GM12878 (cell line): Measurements from ENCODE around the gene GTPBP3. TPM values are rescaled to one million over a fixed set of nuclear protein-coding genes. Genes with fewer than 3 reads are reported as not detected.

Experiments used
- ATAC-seq: fragments of 200-7000 bp; cut with Tn5 transposase; 3 replicates; pipeline ENCODE4 v1.9.1; 2020; ENCODE audit warnings: mild to moderate bottlenecking, moderate library complexity
- BruUV-seq: library from RNA; stranded (reverse); fragments of 400-500 nt; replicated peaks from 2 replicates; lab custom pipeline; 2021; lab: Mats Ljungman, UMichigan
- CTCF ChIA-PET: fragments of 300-600 bp; sonication (Branson Sonifier 250); formaldehyde crosslinking; extraction: SDS; loops from one replicate; lab custom pipeline; 2021; ENCODE audit warnings: inconsistent platforms; lab: Yijun Ruan, JAX
- POLR2A ChIA-PET: fragments of 350-600 bp; formaldehyde crosslinking; extraction: SDS; loops from one replicate; lab custom pipeline; 2021; ENCODE audit warnings: inconsistent platforms; lab: Charles Lee
- RAD21 ChIA-PET: fragments of 300-600 bp; sonication (Branson Sonifier 250); formaldehyde crosslinking; loops from one replicate; lab custom pipeline; 2023; ENCODE audit warnings: antibody characterized with exemption; ENCODE audit not compliant: unreplicated experiment; lab: Charles Lee
- SMC1A ChIA-PET: fragments of 300-600 bp; sonication (Branson Sonifier 250); formaldehyde crosslinking; loops from one replicate; lab custom pipeline; 2023; ENCODE audit not compliant: unreplicated experiment, uncharacterized antibody; lab: Charles Lee
- DNase-seq: peaks from one replicate; pipeline ENCODE4 v3.0.0-alpha.2; 2011; ENCODE audit warnings: low read depth, low spot score
- FAIRE-seq: peaks from 3 replicates; lab custom pipeline; 2011; peaks lifted over from hg19 to GRCh38; lab: Jason Lieb, UNC
- H2AFZ ChIP-seq: 2 replicates; pipeline ENCODE4 v1.6.0; 2011; ENCODE audit warnings: low read depth, low read length, control low read depth; ENCODE audit not compliant: control insufficient read depth
- H3K27ac ChIP-seq: 2 replicates; pipeline ENCODE4 v1.5.1; 2011; ENCODE audit warnings: control low read depth; ENCODE audit not compliant: control insufficient read depth, insufficient read depth
- H3K27me3 ChIP-seq, 2 experiments: replicated peaks in 1 of 2; 2 replicates each; pipeline versions ENCODE4 v1.6.0 to v1.6.1; 2011; ENCODE audit warnings: low read length in 1 of 2; ENCODE audit not compliant: control insufficient read depth in 2 of 2, insufficient read depth in 2 of 2
- H3K36me3 ChIP-seq, 2 experiments: 2 replicates each; pipeline ENCODE4 v1.5.1; 2011; ENCODE audit warnings: low read length in 1 of 2; ENCODE audit not compliant: control insufficient read depth in 2 of 2, insufficient read depth in 2 of 2
- H3K4me1 ChIP-seq: 2 replicates; pipeline ENCODE4 v1.6.1; 2011; ENCODE audit warnings: mild to moderate bottlenecking, low read length, moderate library complexity, mixed read lengths; ENCODE audit not compliant: control insufficient read depth, insufficient read depth
- H3K4me2 ChIP-seq: 2 replicates; pipeline ENCODE4 v1.6.0; 2011; ENCODE audit warnings: control low read depth; ENCODE audit not compliant: control insufficient read depth, insufficient read depth
- H3K4me3 ChIP-seq: fragments of 200-600 bp; sonication (generic); 2 replicates; pipeline ENCODE4 v1.5.1; 2016
- H3K79me2 ChIP-seq: 2 replicates; pipeline ENCODE4 v1.6.0; 2011; ENCODE audit warnings: low read length; ENCODE audit not compliant: control insufficient read depth, insufficient read depth
- H3K9ac ChIP-seq: 2 replicates; pipeline ENCODE4 v1.8.0; 2011; ENCODE audit warnings: low read length, control low read depth, mixed read lengths; ENCODE audit not compliant: control insufficient read depth, insufficient read depth
- H3K9me3 ChIP-seq: replicated peaks from 3 replicates; pipeline ENCODE4 v1.5.1; 2011; ENCODE audit warnings: mild to moderate bottlenecking, low read length; ENCODE audit not compliant: control insufficient read depth, insufficient read depth
- H4K20me1 ChIP-seq: 2 replicates; pipeline ENCODE4 v1.6.0; 2011; ENCODE audit not compliant: control insufficient read depth, insufficient read depth
- BCL11A ChIP-seq: IDR thresholded peaks from 2 replicates; pipeline ENCODE4 v1.6.1; 2011; ENCODE audit warnings: low read depth, low read length
- BHLHE40 ChIP-seq, 2 experiments: fragments of 450-650 bp in 1 of 2; IDR thresholded peaks; 2 replicates each; pipeline ENCODE4 v1.6.1; 2011 to 2017; ENCODE audit warnings: low read depth in 2 of 2, borderline replicate concordance in 1 of 2, improper control_type of control experiment in 1 of 2, low read length in 1 of 2, mild to moderate bottlenecking in 1 of 2
- CBX3 ChIP-seq: fragments of 200-600 bp; sonication (generic); IDR thresholded peaks from 2 replicates; pipeline ENCODE4 v1.6.1; 2016; ENCODE audit warnings: low read depth, borderline replicate concordance
- CHD1 ChIP-seq: IDR thresholded peaks from 2 replicates; pipeline ENCODE4 v1.6.1; 2012; ENCODE audit warnings: low read depth, low read length, improper control_type of control experiment
- CREM ChIP-seq: IDR thresholded peaks from 2 replicates; pipeline ENCODE4 v1.6.1; 2014; ENCODE audit warnings: antibody characterized with exemption, low read depth
- EZH2 ChIP-seq: IDR thresholded peaks from 2 replicates; pipeline ENCODE4 v1.6.1; 2012; ENCODE audit warnings: low read depth, mild to moderate bottlenecking, control low read depth, inconsistent platforms, low read length, borderline replicate concordance; ENCODE audit not compliant: control insufficient read depth
- FOS ChIP-seq: IDR thresholded peaks from 3 replicates; pipeline ENCODE4 v1.6.1; 2011; ENCODE audit warnings: borderline replicate concordance; ENCODE audit not compliant: insufficient read length; ENCODE audit errors: extremely low read depth
- FOXK2 ChIP-seq: fragments of 450-650 bp; IDR thresholded peaks from 2 replicates; pipeline ENCODE4 v1.6.1; 2017; ENCODE audit warnings: mild to moderate bottlenecking, moderate library complexity
- MEF2B ChIP-seq: fragments of 450-650 bp; IDR thresholded peaks from 2 replicates; pipeline ENCODE4 v1.6.1; 2018; ENCODE audit warnings: mild to moderate bottlenecking, moderate library complexity; ENCODE audit not compliant: partially characterized antibody, poor library complexity, severe bottlenecking
- NFYB ChIP-seq: IDR thresholded peaks from 2 replicates; pipeline ENCODE4 v1.6.1; 2011; ENCODE audit warnings: low read depth, mild to moderate bottlenecking, low read length, improper control_type of control experiment, moderate library complexity; ENCODE audit not compliant: insufficient read depth
- PBX3 ChIP-seq: IDR thresholded peaks from 2 replicates; pipeline ENCODE4 v1.6.1; 2011; ENCODE audit warnings: mild to moderate bottlenecking, low read depth, low read length, moderate library complexity; ENCODE audit not compliant: insufficient replicate concordance
- POLR2AphosphoS5 ChIP-seq: IDR thresholded peaks from 2 replicates; pipeline ENCODE4 v1.6.1; 2011; ENCODE audit warnings: mild to moderate bottlenecking, low read length, inconsistent platforms
- RAD51 ChIP-seq: fragments of 450-650 bp; IDR thresholded peaks from 2 replicates; pipeline ENCODE4 v1.6.1; 2016; ENCODE audit warnings: moderate library complexity, mild to moderate bottlenecking, inconsistent platforms
- SP1 ChIP-seq: IDR thresholded peaks from one replicate; pipeline ENCODE4 v1.6.1; 2011; ENCODE audit warnings: low read depth, low read length
- TCF3 ChIP-seq: IDR thresholded peaks from 2 replicates; pipeline ENCODE4 v1.6.1; 2012; ENCODE audit warnings: low read depth, mild to moderate bottlenecking, low read length, borderline replicate concordance; ENCODE audit not compliant: insufficient read depth
- ZBTB33 ChIP-seq: fragments of 450-650 bp; IDR thresholded peaks from 2 replicates; pipeline ENCODE4 v1.6.1; 2017; ENCODE audit warnings: mild to moderate bottlenecking
- ZSCAN29 ChIP-seq: fragments of 450-650 bp; IDR thresholded peaks from 2 replicates; pipeline ENCODE4 v1.6.1; 2017; ENCODE audit warnings: mild to moderate bottlenecking, moderate library complexity
- WGBS: methylation state at CpG from one replicate; pipeline ENCODE4 v1.1.6; 2016; ENCODE audit warnings: low lambda C conversion rate; ENCODE audit not compliant: insufficient replicate concordance, insufficient coverage; ENCODE audit errors: missing lambda C conversion rate; 5-methylcytosine and 5-hydroxymethylcytosine counted together
- in situ Hi-C: fragments of 300-500 bp; cut with MboI; formaldehyde crosslinking; loops from 9 replicates; pipeline ENCODE4 v1.14.3; 2018; ENCODE audit warnings: mixed read lengths
- intact Hi-C: fragments of 100-400 bp; cut with micrococcal nuclease; formaldehyde crosslinking; loops from one replicate; pipeline ENCODE4 v1.14.2; 2022; ENCODE audit not compliant: unreplicated experiment
- polyA plus RNA-seq, 11 experiments: library from polyadenylated mRNA; depleted of rRNA in 4 of 11; unstranded in 6 of 11; stranded (reverse) in 5 of 11; fragments of >200 nt; fragmentation: Nextera tagmentation in 4 of 11; fragmentation: Illumina TruSeq in 1 of 11; extraction: Ambion mirVana in 4 of 11; extraction: Trizol in 1 of 11; gene quantifications; 1 replicate in 1 of 11; 2 replicates in 10 of 11; pipeline versions ENCODE4 v1.2.1 to v1.2.3, GENCODE V29; 2011 to 2016; ENCODE audit warnings: inconsistent platforms in 2 of 11, missing spikeins in 2 of 11, low read depth in 1 of 11
- total RNA-seq, 4 experiments: library from RNA; depleted of rRNA in 3 of 4; stranded (reverse); fragments of >200 nt in 3 of 4; fragmentation: Illumina TruSeq in 1 of 4; extraction: Trizol in 1 of 4; gene quantifications; 2 replicates each; pipeline versions ENCODE4 v1.2.1 to v1.2.3, GENCODE V29; 2013 to 2021
- TF ChIP-seq, protein P1 (sequence below): fragments of 450-650 bp; IDR thresholded peaks from 2 replicates; pipeline ENCODE4 v1.6.1; 2016; ENCODE audit warnings: mild to moderate bottlenecking

The GTPBP3 gene
- total and polyA plus RNA-seq, 10 of the 15 experiments (the other 5 are each of a cell fraction or from before 2014, with no cell fraction given): 2.9 to 46.8 (median 15.4) TPM

- TF ChIP-seq CREM: peak; percentile 83
- peak; percentile 53 for TF ChIP-seq FOS
- TF ChIP-seq ZBTB33: no peak
- TF ChIP-seq CBX3: no peak
- no peak for TF ChIP-seq MEF2B
- no peak for TF ChIP-seq EZH2
- no peak for TF ChIP-seq RAD51
- peak; percentile 29; the same call in 1 of the 2 replicates for TF ChIP-seq FOXK2
- no peak for TF ChIP-seq ZSCAN29
- TF ChIP-seq BCL11A: no peak
These were observed at the start of gene GTPBP3 (continued) for GRCh38 chr19:17336872-17337674.

GRCh38 chr19:17289489-17289888 lies 47.9 kb upstream of the GTPBP3 start:
- no TSS peak for BruUV-seq
- Histone ChIP-seq H2AFZ (peak overlapping the region; percentile 66), H3K9me3 (no peaks in the 10 kb centered on the region; the same call in 2 of the 3 replicates), H3K79me2 (no peaks in the 10 kb centered on the region; the same call in 1 of the 2 replicates), H4K20me1 (no peaks in the 10 kb centered on the region), H3K27ac (no peak overlapping the region), H3K9ac (no peak overlapping the region), H3K4me2 (no peak overlapping the region), H3K27me3 (no peaks in the 10 kb centered on the region), H3K4me3 (no peak overlapping the region), H3K4me1 (peaks cover 4% of the 10 kb centered on the region; the same call in 1 of the 2 replicates), H3K36me3 (no peaks in the 10 kb centered on the region; a peak in 1 of 4 replicates)
- in situ Hi-C loops (loop anchor here (5.0 kb wide), 1 partner anchor 217 kb away; no protein-coding TSS in a partner anchor), intact Hi-C loops (no loop called here)
- ChIA-PET POLR2A (interaction anchor here (0.7 kb wide), 1 partner anchor 45 kb away, joined by 3 read pairs; no protein-coding TSS in a partner anchor), CTCF (interaction anchor here (0.6 to 6.5 kb wide), 3 partner anchors 8 to 103 kb away, joined by 3 to 81 read pairs (median 6); no protein-coding TSS in a partner anchor), RAD21 (no interaction called here), SMC1A (no interaction called here)
- WGBS: 13% methylated on average over 20 of the region's 22 CpGs
- DNase-seq (no peak), FAIRE-seq (no peak), ATAC-seq (peak; percentile 39)
- TF ChIP-seq, protein P1, sequence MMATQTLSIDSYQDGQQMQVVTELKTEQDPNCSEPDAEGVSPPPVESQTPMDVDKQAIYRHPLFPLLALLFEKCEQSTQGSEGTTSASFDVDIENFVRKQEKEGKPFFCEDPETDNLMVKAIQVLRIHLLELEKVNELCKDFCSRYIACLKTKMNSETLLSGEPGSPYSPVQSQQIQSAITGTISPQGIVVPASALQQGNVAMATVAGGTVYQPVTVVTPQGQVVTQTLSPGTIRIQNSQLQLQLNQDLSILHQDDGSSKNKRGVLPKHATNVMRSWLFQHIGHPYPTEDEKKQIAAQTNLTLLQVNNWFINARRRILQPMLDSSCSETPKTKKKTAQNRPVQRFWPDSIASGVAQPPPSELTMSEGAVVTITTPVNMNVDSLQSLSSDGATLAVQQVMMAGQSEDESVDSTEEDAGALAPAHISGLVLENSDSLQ: peak; percentile 96
- no peak for TF ChIP-seq POLR2AphosphoS5
- TF ChIP-seq PBX3: peak; percentile 95
- TF ChIP-seq SP1: peak; percentile 88
- TF ChIP-seq CHD1: no peak
- no peak for TF ChIP-seq BHLHE40 (IDR thresholded peaks at IDR 0.05; ENCODE audit: borderline replicate concordance in 1 of 2, low read depth in 2 of 2, low read length in 1 of 2)
- TF ChIP-seq NFYB: peak; percentile 90
- no peak for TF ChIP-seq TCF3
- TF ChIP-seq, all 136 proteins: peak for 4
